Neural cell (in vitro differentiated cells): ENCODE data around the gene HECW1.

Experiments used
- EZH2 ChIP-seq: fragments of 200-600, 300-800 bp; shearing (Covaris generic), sonication (generic); IDR thresholded peaks from 2 replicates; pipeline ENCODE4 v1.6.1; 2014; ENCODE audit warnings: antibody characterized with exemption, low read length, borderline replicate concordance, mild to moderate bottlenecking; ENCODE audit not compliant: insufficient read depth, poor library complexity, severe bottlenecking
- TF ChIP-seq, protein P1 (sequence below): fragments of 450-650 bp; IDR thresholded peaks from 2 replicates; pipeline ENCODE4 v1.5.1; 2014; ENCODE audit warnings: antibody characterized with exemption, mild to moderate bottlenecking, moderate library complexity; ENCODE audit not compliant: poor library complexity, severe bottlenecking

DNA sequence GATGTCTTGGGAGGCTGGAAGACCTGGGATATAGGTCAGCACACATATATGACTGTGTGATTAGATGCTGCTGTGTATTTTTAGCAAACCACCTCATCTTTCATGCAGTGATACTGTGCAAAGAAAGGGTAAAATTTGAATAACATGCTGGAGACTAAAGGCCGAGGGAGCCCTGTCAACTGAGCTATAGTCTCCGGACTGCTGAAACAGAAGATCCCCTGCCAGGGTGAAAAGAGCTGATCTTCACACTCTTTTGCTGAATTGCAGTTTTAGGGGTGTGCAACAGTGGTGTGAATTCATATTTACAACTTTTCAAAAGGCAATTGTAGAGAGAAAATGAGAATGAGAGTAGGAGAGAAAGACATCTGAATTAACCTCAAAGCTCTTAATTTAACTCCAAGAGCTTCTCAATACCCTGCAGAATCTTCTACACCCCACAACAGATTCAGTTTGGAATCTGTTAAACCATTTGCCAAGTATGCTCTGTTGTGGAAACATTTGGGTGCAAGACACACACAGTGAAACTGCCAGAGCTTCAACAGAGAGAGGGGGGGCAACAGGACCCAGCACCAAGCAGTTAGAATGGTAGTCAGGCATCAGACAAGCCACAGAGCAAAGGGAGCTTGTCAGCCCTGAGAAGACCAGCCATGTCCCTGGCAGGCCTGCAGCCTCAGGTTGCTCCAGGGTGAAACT, 280.3 kb downstream of the HECW1 start:
- TF ChIP-seq EZH2 = no peak
- TF ChIP-seq, protein P1, sequence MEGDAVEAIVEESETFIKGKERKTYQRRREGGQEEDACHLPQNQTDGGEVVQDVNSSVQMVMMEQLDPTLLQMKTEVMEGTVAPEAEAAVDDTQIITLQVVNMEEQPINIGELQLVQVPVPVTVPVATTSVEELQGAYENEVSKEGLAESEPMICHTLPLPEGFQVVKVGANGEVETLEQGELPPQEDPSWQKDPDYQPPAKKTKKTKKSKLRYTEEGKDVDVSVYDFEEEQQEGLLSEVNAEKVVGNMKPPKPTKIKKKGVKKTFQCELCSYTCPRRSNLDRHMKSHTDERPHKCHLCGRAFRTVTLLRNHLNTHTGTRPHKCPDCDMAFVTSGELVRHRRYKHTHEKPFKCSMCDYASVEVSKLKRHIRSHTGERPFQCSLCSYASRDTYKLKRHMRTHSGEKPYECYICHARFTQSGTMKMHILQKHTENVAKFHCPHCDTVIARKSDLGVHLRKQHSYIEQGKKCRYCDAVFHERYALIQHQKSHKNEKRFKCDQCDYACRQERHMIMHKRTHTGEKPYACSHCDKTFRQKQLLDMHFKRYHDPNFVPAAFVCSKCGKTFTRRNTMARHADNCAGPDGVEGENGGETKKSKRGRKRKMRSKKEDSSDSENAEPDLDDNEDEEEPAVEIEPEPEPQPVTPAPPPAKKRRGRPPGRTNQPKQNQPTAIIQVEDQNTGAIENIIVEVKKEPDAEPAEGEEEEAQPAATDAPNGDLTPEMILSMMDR = no peak
